Tibial nerve (tissue), 4 donors: Measurements from ENCODE around the gene TPSD1. TPM values are rescaled to one million over a fixed set of nuclear protein-coding genes. Genes with fewer than 3 reads are reported as not detected.

Experiments used
- DNase-seq, 2 donors: peaks; one replicate each; pipeline ENCODE4 v3.0.0-alpha.2; 2019; ENCODE audit warnings: low spot score in 2 of 2
- H3K27ac ChIP-seq, 4 donors: fragments of 200-600 bp; sonication (generic) in 3 of 4; one replicate each; pipeline ENCODE4 v1.5.1; 2017 to 2019; ENCODE audit warnings: mild to moderate bottlenecking in 1 of 4
- H3K27me3 ChIP-seq, 2 donors: fragments of 200-600 bp; sonication (generic) in 1 of 2; one replicate each; pipeline versions ENCODE4 v1.5.1 to v1.6.0; 2017 to 2019
- H3K36me3 ChIP-seq, 3 donors: fragments of 200-600 bp; sonication (generic); one replicate each; pipeline ENCODE4 v1.5.1; 2018 to 2019
- H3K4me1 ChIP-seq, 4 donors: fragments of 200-600 bp; sonication (generic) in 3 of 4; one replicate each; pipeline ENCODE4 v1.5.1; 2017 to 2019
- H3K4me3 ChIP-seq, 4 donors: fragments of 200-600 bp; sonication (generic) in 3 of 4; one replicate each; pipeline ENCODE4 v1.5.1; 2017 to 2019; ENCODE audit warnings: mild to moderate bottlenecking in 1 of 4, moderate library complexity in 1 of 4
- H3K9me3 ChIP-seq, 4 donors: fragments of 200-600 bp; sonication (generic) in 3 of 4; one replicate each; pipeline ENCODE4 v1.5.1; 2017 to 2019
- EP300 ChIP-seq, 2 donors: sonication (generic); formaldehyde crosslinking; IDR thresholded peaks; one replicate each; pipeline ENCODE4 v1.6.1; 2017; ENCODE audit warnings: antibody characterized with exemption in 2 of 2, mild to moderate bottlenecking in 1 of 2
- POLR2A ChIP-seq, 2 donors: fragments of 450-650 bp; IDR thresholded peaks; one replicate each; pipeline ENCODE4 v1.6.1; 2017; ENCODE audit warnings: antibody characterized with exemption in 2 of 2, mild to moderate bottlenecking in 2 of 2, moderate library complexity in 2 of 2
- WGBS, 2 donors: methylation state at CpG; one replicate each; pipeline ENCODE4 v1.1.5; 2018; 5-methylcytosine and 5-hydroxymethylcytosine counted together
- total RNA-seq, 4 donors: library from RNA; depleted of rRNA; stranded (reverse); fragments of >200 nt; gene quantifications; one replicate each; pipeline ENCODE4 v1.1.0, GENCODE V29; 2016
- TF ChIP-seq, protein P1 (sequence below), 5 experiments: fragments of 200-600 bp in 3 of 5; fragments of 450-650 bp in 2 of 5; sonication (generic) in 3 of 5; IDR thresholded peaks; one replicate each; pipeline ENCODE4 v1.5.1; 2016 to 2019; ENCODE audit warnings: antibody characterized with exemption in 5 of 5, mild to moderate bottlenecking in 3 of 5, moderate library complexity in 2 of 5

Gene TPSD1
- total RNA-seq, 4 donors from 2014 or later: 2.7 to 14.0 (median 6.3) TPM; not detected in 1

DNA sequence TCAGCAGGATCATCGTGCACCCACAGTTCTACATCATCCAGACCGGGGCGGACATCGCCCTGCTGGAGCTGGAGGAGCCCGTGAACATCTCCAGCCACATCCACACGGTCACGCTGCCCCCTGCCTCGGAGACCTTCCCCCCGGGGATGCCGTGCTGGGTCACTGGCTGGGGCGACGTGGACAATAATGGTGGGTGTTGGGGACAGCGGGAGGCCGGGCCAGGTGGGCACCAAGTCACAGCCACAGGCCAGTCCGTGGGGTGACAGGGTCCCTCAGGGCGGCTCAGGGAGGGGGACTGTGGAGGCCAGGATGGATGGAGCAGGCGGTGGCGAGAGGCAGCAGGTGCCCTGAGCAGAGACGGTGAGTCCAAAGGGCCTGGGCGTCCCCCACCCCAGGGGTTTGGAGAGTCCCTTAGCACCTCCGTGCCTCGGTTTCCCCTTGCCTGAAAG, 1.0 kb downstream of the TPSD1 start:
- Histone ChIP-seq H3K36me3 (no peaks in the 10 kb centered on the region), H3K4me1 (no peaks in the 10 kb centered on the region), H3K27ac (no peak overlapping the region), H3K27me3 (peaks cover 0 to 56% of the 10 kb centered on the region in 2 donors), H3K4me3 (no peak overlapping the region), H3K9me3 (no peaks in the 10 kb centered on the region)
- no peak for DNase-seq
- 77 to 90% methylated on average over 16 to 22 of the region's 22 CpGs for WGBS, 2 donors
- TF ChIP-seq EP300 (IDR thresholded peaks at IDR 0.05): no peak
- TF ChIP-seq, protein P1, sequence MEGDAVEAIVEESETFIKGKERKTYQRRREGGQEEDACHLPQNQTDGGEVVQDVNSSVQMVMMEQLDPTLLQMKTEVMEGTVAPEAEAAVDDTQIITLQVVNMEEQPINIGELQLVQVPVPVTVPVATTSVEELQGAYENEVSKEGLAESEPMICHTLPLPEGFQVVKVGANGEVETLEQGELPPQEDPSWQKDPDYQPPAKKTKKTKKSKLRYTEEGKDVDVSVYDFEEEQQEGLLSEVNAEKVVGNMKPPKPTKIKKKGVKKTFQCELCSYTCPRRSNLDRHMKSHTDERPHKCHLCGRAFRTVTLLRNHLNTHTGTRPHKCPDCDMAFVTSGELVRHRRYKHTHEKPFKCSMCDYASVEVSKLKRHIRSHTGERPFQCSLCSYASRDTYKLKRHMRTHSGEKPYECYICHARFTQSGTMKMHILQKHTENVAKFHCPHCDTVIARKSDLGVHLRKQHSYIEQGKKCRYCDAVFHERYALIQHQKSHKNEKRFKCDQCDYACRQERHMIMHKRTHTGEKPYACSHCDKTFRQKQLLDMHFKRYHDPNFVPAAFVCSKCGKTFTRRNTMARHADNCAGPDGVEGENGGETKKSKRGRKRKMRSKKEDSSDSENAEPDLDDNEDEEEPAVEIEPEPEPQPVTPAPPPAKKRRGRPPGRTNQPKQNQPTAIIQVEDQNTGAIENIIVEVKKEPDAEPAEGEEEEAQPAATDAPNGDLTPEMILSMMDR (IDR thresholded peaks at IDR 0.05): no peak
- TF ChIP-seq POLR2A (IDR thresholded peaks at IDR 0.05): no peak

DNA sequence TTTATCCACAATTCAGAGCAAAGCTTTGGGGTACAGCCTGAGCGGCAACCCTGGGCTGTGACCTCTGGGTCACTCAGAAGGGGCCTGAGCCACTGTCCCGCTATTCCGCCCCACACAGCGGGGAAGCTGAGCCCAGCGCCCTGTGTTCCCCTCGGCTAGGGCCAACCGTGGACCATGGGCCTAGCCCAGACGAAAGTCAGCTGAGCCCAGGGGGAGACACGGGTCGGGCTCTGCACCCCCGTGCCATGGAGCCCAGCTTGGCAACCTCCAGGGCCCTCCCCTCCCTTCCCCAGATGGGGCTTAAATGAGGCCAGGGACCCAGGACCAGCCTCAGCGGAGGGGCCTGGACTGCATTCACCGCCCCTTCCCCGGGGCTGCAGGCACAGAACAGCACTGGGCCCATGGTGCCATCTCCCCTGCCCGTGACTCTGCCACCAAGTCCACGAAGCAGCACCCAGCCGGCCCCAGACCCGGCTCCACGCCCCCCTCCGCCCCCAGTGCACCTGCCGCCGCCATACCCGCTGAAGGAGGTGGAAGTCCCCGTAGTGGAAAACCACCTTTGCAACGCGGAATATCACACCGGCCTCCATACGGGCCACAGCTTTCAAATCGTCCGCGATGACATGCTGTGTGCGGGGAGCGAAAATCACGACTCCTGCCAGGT, 1.8 kb downstream of the TPSD1 start:
- Histone ChIP-seq H3K36me3 (no peaks in the 10 kb centered on the region), H3K27me3 (peaks cover 0 to 64% of the 10 kb centered on the region in 2 donors), H3K27ac (no peak overlapping the region), H3K4me3 (no peak overlapping the region), H3K9me3 (no peaks in the 10 kb centered on the region), H3K4me1 (no peaks in the 10 kb centered on the region)
- DNase-seq: no peak
- no peak for TF ChIP-seq POLR2A (IDR thresholded peaks at IDR 0.05)
- TF ChIP-seq EP300 (IDR thresholded peaks at IDR 0.05): no peak
- WGBS, 2 donors: 77 to 85% methylated on average over 26 to 32 of the region's 34 CpGs

DNA sequence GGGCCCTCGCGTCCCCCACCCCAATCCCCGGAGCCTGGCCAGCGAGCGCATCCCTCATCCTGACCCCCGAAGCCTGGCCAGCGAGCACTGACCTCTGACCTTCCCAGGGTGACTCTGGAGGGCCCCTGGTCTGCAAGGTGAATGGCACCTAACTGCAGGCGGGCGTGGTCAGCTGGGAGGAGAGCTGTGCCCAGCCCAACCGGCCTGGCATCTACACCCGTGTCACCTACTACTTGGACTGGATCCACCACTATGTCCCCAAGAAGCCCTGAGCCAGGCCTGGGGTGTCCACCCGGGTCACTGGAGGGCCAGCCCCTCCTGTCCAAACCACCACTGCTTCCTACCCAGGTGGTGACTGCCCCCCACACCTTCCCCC, 2.3 kb downstream of the TPSD1 start:
- 64% methylated on average over 10 to 11 of the region's 12 CpGs for WGBS, 2 donors
- H3K27me3 ChIP-seq: peaks cover 0 to 69% of the 10 kb centered on the region in 2 donors

DNA sequence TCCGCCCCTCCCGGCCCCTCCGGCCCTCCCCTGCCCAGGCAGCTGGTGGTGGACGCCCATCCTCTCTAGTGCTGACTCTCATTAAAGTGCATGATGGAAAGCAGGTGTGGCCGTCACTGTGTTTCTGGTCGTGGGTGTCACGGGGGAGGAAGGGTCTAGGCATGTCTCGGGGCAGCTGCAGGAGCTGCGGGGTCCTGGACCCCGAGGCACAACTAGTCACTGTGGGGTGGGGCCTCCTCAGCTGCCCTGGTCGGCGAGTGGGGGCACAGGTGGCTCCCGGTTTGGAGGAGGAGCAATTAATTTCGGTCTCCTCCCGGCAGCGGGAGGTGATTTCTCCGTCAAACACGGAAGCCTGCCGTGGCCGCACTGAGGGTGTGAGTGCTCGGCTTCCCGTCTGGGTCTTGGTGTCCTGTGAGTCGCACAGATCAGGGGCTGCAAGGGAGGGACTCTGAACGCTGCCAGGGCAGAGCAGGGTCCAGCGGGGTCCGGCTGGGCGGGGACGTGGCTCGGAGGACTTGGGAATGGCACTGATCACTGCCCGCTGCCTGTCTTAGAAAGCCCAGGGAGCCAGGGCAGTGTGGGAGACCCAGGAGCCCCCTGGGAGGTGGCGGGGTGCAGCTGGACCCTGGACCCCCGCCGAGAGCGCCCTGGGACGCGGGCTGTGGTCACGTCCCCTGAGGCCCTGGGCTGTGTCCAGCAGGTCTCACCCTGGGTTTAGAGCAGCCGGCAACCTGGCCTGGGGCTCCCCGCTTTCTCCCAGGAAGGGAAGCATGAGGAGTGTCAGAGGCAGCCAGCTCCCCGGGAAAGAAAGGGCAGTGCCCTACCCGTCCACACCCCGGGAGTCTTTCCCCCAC, 3.3 kb downstream of the TPSD1 start:
- H3K27me3 ChIP-seq: peaks cover 0 to 70% of the 10 kb centered on the region in 2 donors
- DNase-seq: no peak
- no peak for TF ChIP-seq POLR2A (IDR thresholded peaks at IDR 0.05)
- TF ChIP-seq, protein P1 (IDR thresholded peaks at IDR 0.05): no peak
- no peak for TF ChIP-seq EP300 (IDR thresholded peaks at IDR 0.05)
- no peaks in the 10 kb centered on the region for H3K9me3 ChIP-seq
- H3K4me3 ChIP-seq: no peak overlapping the region
- 17 to 21% methylated on average over 20 to 32 of the region's 42 CpGs for WGBS, 2 donors
- no peaks in the 10 kb centered on the region for H3K36me3 ChIP-seq
- H3K4me1 ChIP-seq: no peaks in the 10 kb centered on the region
- H3K27ac ChIP-seq: no peak overlapping the region

More for the DNA sequence above, 2.3 kb downstream of the TPSD1 start:
- Histone ChIP-seq H3K27ac (no peak overlapping the region), H3K9me3 (no peaks in the 10 kb centered on the region), H3K4me1 (no peaks in the 10 kb centered on the region), H3K36me3 (no peaks in the 10 kb centered on the region), H3K4me3 (no peak overlapping the region)
- DNase-seq: no peak
- TF ChIP-seq EP300 (IDR thresholded peaks at IDR 0.05) (no peak), POLR2A (IDR thresholded peaks at IDR 0.05) (no peak)
- TF ChIP-seq, protein P1 (IDR thresholded peaks at IDR 0.05): no peak

DNA sequence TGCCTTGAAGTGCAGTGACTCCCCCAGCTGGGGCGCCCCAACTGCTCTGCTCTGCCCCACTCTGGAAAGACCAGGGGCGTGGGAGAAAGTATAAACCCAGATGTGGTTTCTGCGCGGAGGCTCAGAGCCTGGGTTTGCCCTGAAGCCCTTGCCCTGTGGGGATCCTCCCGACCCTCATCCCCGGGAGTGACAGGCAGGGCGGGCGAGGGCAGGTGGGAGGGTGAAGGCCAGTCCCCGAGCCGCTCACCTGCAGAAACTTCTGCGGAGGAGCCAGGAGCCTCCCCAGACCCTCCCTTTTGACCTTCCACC, 3.8 kb downstream of the TPSD1 start:
- Histone ChIP-seq H3K27me3 (peaks cover 0 to 70% of the 10 kb centered on the region in 2 donors), H3K9me3 (no peaks in the 10 kb centered on the region), H3K4me1 (no peaks in the 10 kb centered on the region), H3K27ac (no peak overlapping the region), H3K36me3 (no peaks in the 10 kb centered on the region), H3K4me3 (no peak overlapping the region)
- no peak for DNase-seq
- WGBS, 2 donors: 22 to 27% methylated on average over 4 to 11 of the region's 11 CpGs
- TF ChIP-seq POLR2A (IDR thresholded peaks at IDR 0.05) (no peak), EP300 (IDR thresholded peaks at IDR 0.05) (no peak)
- TF ChIP-seq, protein P1 (IDR thresholded peaks at IDR 0.05): no peak
